ENCODE data around the gene KCTD7.
"Not testable (repeated sequence)": the region's sequence is repeated elsewhere in the genome, so short reads cannot be mapped to it uniquely, and the experiment has no call there.

Gene KCTD7
- total RNA-seq = 38.7 to 47.2 (median 46.4) reads per million in 3 donors

- H3K36me3 ChIP-seq (ENCODE audit: control insufficient read depth, insufficient read depth, low read length) = no peaks in the 10 kb centered on the region
- H3K4me1 ChIP-seq (ENCODE audit: control insufficient read depth, insufficient read depth, low read length, poor library complexity, severe bottlenecking) = peaks cover 36% of the 10 kb centered on the region
- DNase-seq = peak; percentile 93 to 94 (median 93)
- H3K27ac ChIP-seq (ENCODE audit: insufficient read depth, low read length, poor library complexity, severe bottlenecking) = peak within 1 kb of the TSS; percentile 89
- H3K4me3 ChIP-seq (ENCODE audit: insufficient read depth, low read depth, low read length, poor library complexity, severe bottlenecking) = peak within 1 kb of the TSS; percentile 90
- H3K27me3 ChIP-seq (replicated peaks; ENCODE audit: control insufficient read depth, insufficient read depth, low read length, poor library complexity, severe bottlenecking) = no peaks in the 10 kb centered on the region
- H3K9me3 ChIP-seq (ENCODE audit: control insufficient read depth, low read length) = no peaks in the 10 kb centered on the region
Observed at GRCh38 chr7:66628361-66629221, at the start of gene KCTD7. Gene KCTD7, plus strand, starts transcription at chr7:66628881. Its CDS starts 184 bp downstream, at chr7:66629065.

- not testable (repeated sequence) for H3K4me3 ChIP-seq (ENCODE audit: insufficient read depth, low read depth, low read length, poor library complexity, severe bottlenecking); H3K27me3 ChIP-seq (replicated peaks; ENCODE audit: control insufficient read depth, insufficient read depth, low read length, poor library complexity, severe bottlenecking); H3K4me1 ChIP-seq (ENCODE audit: control insufficient read depth, insufficient read depth, low read length, poor library complexity, severe bottlenecking); H3K9me3 ChIP-seq (ENCODE audit: control insufficient read depth, low read length); H3K36me3 ChIP-seq (ENCODE audit: control insufficient read depth, insufficient read depth, low read length); DNase-seq; H3K27ac ChIP-seq (ENCODE audit: insufficient read depth, low read length, poor library complexity, severe bottlenecking)
Observed at GRCh38 chr7:66580380-66580779, 48.3 kb upstream of the KCTD7 start.

- H3K27ac ChIP-seq (ENCODE audit: insufficient read depth, low read length, poor library complexity, severe bottlenecking); DNase-seq; H3K4me3 ChIP-seq (ENCODE audit: insufficient read depth, low read depth, low read length, poor library complexity, severe bottlenecking); H3K4me1 ChIP-seq (ENCODE audit: control insufficient read depth, insufficient read depth, low read length, poor library complexity, severe bottlenecking); H3K27me3 ChIP-seq (replicated peaks; ENCODE audit: control insufficient read depth, insufficient read depth, low read length, poor library complexity, severe bottlenecking); H3K9me3 ChIP-seq (ENCODE audit: control insufficient read depth, low read length); H3K36me3 ChIP-seq (ENCODE audit: control insufficient read depth, insufficient read depth, low read length): not testable (repeated sequence)
Observed at GRCh38 chr7:66582816-66583489, 45.7 kb upstream of the KCTD7 start.

- DNase-seq = no peak
- no peaks in the 10 kb centered on the region for H3K4me1 ChIP-seq (ENCODE audit: control insufficient read depth, insufficient read depth, low read length, poor library complexity, severe bottlenecking)
- no peak overlapping the region for H3K27ac ChIP-seq (ENCODE audit: insufficient read depth, low read length, poor library complexity, severe bottlenecking)
- peaks cover 3% of the 10 kb centered on the region for H3K36me3 ChIP-seq (ENCODE audit: control insufficient read depth, insufficient read depth, low read length)
- no peaks in the 10 kb centered on the region for H3K9me3 ChIP-seq (ENCODE audit: control insufficient read depth, low read length)
- H3K27me3 ChIP-seq (replicated peaks; ENCODE audit: control insufficient read depth, insufficient read depth, low read length, poor library complexity, severe bottlenecking) = no peaks in the 10 kb centered on the region
- H3K4me3 ChIP-seq (ENCODE audit: insufficient read depth, low read depth, low read length, poor library complexity, severe bottlenecking) = no peak overlapping the region
Observed at GRCh38 chr7:66583490-66584110, 45.1 kb upstream of the KCTD7 start.

- Histone ChIP-seq H3K27ac (ENCODE audit: insufficient read depth, low read length, poor library complexity, severe bottlenecking) (no peak overlapping the region), H3K4me1 (ENCODE audit: control insufficient read depth, insufficient read depth, low read length, poor library complexity, severe bottlenecking) (peaks cover 8% of the 10 kb centered on the region), H3K4me3 (ENCODE audit: insufficient read depth, low read depth, low read length, poor library complexity, severe bottlenecking) (no peak overlapping the region), H3K27me3 (replicated peaks; ENCODE audit: control insufficient read depth, insufficient read depth, low read length, poor library complexity, severe bottlenecking) (no peaks in the 10 kb centered on the region), H3K9me3 (ENCODE audit: control insufficient read depth, low read length) (no peaks in the 10 kb centered on the region), H3K36me3 (ENCODE audit: control insufficient read depth, insufficient read depth, low read length) (no peaks in the 10 kb centered on the region)
- DNase-seq = no peak
Observed at GRCh38 chr7:66586181-66586580, 42.5 kb upstream of the KCTD7 start.

GRCh38 chr7:66588226-66588625, 40.5 kb upstream of the KCTD7 start:
- not testable (repeated sequence) for H3K27me3 ChIP-seq (replicated peaks; ENCODE audit: control insufficient read depth, insufficient read depth, low read length, poor library complexity, severe bottlenecking); DNase-seq; H3K36me3 ChIP-seq (ENCODE audit: control insufficient read depth, insufficient read depth, low read length); H3K4me3 ChIP-seq (ENCODE audit: insufficient read depth, low read depth, low read length, poor library complexity, severe bottlenecking); H3K9me3 ChIP-seq (ENCODE audit: control insufficient read depth, low read length); H3K27ac ChIP-seq (ENCODE audit: insufficient read depth, low read length, poor library complexity, severe bottlenecking)
- H3K4me1 ChIP-seq (ENCODE audit: control insufficient read depth, insufficient read depth, low read length, poor library complexity, severe bottlenecking) = peaks cover 13% of the 10 kb centered on the region

GRCh38 chr7:66588856-66589570, 39.7 kb upstream of the KCTD7 start:
- H3K27me3 ChIP-seq (replicated peaks; ENCODE audit: control insufficient read depth, insufficient read depth, low read length, poor library complexity, severe bottlenecking); H3K27ac ChIP-seq (ENCODE audit: insufficient read depth, low read length, poor library complexity, severe bottlenecking); DNase-seq; H3K4me3 ChIP-seq (ENCODE audit: insufficient read depth, low read depth, low read length, poor library complexity, severe bottlenecking); H3K9me3 ChIP-seq (ENCODE audit: control insufficient read depth, low read length); H3K36me3 ChIP-seq (ENCODE audit: control insufficient read depth, insufficient read depth, low read length): not testable (repeated sequence)
- H3K4me1 ChIP-seq (ENCODE audit: control insufficient read depth, insufficient read depth, low read length, poor library complexity, severe bottlenecking) = peaks cover 13% of the 10 kb centered on the region

GRCh38 chr7:66590302-66591057, 38.2 kb upstream of the KCTD7 start:
- H3K36me3 ChIP-seq (ENCODE audit: control insufficient read depth, insufficient read depth, low read length); DNase-seq; H3K4me3 ChIP-seq (ENCODE audit: insufficient read depth, low read depth, low read length, poor library complexity, severe bottlenecking); H3K27me3 ChIP-seq (replicated peaks; ENCODE audit: control insufficient read depth, insufficient read depth, low read length, poor library complexity, severe bottlenecking); H3K27ac ChIP-seq (ENCODE audit: insufficient read depth, low read length, poor library complexity, severe bottlenecking); H3K9me3 ChIP-seq (ENCODE audit: control insufficient read depth, low read length): not testable (repeated sequence)
- H3K4me1 ChIP-seq (ENCODE audit: control insufficient read depth, insufficient read depth, low read length, poor library complexity, severe bottlenecking) = peaks cover 13% of the 10 kb centered on the region

GRCh38 chr7:66591058-66591798, 37.5 kb upstream of the KCTD7 start:
- H3K27me3 ChIP-seq (replicated peaks; ENCODE audit: control insufficient read depth, insufficient read depth, low read length, poor library complexity, severe bottlenecking); H3K36me3 ChIP-seq (ENCODE audit: control insufficient read depth, insufficient read depth, low read length); H3K9me3 ChIP-seq (ENCODE audit: control insufficient read depth, low read length): not testable (repeated sequence)
- Histone ChIP-seq H3K4me1 (ENCODE audit: control insufficient read depth, insufficient read depth, low read length, poor library complexity, severe bottlenecking) (peaks cover 13% of the 10 kb centered on the region), H3K27ac (ENCODE audit: insufficient read depth, low read length, poor library complexity, severe bottlenecking) (peak overlapping the region; percentile 77), H3K4me3 (ENCODE audit: insufficient read depth, low read depth, low read length, poor library complexity, severe bottlenecking) (peak overlapping the region; percentile 91)
- DNase-seq = peak; percentile 6 to 9 (median 9)
